Ammon's horn (tissue), 1 donor: ENCODE results near the gene GCC2.
"Not testable (repeated sequence)": the region's sequence is repeated elsewhere in the genome, so short reads cannot be mapped to it uniquely, and the experiment has no call there.

Experiments
- DNase-seq: peaks from one replicate; pipeline ENCODE4 v3.0.0-alpha.2; 2016; ENCODE audit warnings: low spot score

The GCC2 gene, protein sequence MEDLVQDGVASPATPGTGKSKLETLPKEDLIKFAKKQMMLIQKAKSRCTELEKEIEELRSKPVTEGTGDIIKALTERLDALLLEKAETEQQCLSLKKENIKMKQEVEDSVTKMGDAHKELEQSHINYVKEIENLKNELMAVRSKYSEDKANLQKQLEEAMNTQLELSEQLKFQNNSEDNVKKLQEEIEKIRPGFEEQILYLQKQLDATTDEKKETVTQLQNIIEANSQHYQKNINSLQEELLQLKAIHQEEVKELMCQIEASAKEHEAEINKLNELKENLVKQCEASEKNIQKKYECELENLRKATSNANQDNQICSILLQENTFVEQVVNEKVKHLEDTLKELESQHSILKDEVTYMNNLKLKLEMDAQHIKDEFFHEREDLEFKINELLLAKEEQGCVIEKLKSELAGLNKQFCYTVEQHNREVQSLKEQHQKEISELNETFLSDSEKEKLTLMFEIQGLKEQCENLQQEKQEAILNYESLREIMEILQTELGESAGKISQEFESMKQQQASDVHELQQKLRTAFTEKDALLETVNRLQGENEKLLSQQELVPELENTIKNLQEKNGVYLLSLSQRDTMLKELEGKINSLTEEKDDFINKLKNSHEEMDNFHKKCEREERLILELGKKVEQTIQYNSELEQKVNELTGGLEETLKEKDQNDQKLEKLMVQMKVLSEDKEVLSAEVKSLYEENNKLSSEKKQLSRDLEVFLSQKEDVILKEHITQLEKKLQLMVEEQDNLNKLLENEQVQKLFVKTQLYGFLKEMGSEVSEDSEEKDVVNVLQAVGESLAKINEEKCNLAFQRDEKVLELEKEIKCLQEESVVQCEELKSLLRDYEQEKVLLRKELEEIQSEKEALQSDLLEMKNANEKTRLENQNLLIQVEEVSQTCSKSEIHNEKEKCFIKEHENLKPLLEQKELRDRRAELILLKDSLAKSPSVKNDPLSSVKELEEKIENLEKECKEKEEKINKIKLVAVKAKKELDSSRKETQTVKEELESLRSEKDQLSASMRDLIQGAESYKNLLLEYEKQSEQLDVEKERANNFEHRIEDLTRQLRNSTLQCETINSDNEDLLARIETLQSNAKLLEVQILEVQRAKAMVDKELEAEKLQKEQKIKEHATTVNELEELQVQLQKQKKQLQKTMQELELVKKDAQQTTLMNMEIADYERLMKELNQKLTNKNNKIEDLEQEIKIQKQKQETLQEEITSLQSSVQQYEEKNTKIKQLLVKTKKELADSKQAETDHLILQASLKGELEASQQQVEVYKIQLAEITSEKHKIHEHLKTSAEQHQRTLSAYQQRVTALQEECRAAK (N-terminal part only)

DNA sequence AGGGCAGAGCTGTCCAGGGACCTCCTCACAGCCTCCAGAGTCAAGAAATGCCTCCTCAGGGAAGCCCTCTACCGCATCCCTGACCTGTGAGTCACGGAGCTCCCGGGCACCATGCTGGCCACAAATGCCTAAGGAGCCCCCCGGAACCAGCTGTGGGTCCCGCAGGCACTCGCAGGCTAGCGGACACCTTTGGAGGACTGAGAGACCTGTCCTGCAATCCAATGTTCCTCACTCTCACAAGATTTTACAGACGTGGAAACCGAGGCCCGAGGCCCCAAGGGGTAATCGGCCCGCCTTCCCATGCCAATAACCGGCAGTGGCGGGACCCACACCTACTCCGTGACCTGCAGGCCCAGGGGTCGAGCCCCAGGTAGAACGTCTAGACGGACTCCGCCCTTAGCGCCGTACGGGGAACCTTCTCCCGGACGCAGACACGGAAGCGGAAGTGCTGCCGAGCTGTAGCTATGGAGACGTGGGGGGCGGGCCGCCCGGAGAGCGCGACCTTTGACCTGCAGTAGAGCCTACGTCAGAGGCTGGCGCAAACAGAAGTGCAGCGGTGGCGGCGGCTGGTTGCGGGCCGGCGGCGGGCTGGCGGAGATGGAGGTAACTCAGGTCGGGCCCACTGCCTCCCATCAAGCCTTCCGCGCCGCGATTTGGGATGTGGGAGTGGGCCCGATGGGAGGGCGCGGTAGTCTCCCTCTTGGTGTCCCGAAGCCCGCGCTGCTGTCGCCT lies at the start of gene GCC2:
GCC2 (plus strand) TSS at position 529 of the 732 bp plus-strand sequence; CDS start at position 598, 69 bp downstream.
- peak; percentile 97 for DNase-seq

DNA sequence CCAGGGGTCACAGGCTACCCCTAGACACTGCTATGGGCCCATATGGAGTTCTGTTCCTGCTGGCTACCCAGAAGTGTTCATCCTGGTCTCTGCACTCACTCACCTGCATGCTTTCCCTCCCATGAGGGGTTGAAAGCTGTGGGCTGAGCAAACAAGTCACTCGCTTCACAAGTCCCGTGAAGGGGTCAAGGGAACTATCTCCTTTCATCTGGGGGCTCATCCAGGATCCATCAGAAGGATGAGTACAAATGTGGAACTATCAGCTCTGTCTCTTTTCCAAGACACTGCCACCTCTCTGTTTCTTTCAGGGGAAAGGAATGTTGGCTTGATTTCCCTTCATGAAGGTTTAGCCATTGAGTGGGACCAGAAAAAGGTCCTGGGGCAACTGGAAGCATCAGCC lies 49.5 kb upstream of the GCC2 start:
- DNase-seq, result no peak

DNA sequence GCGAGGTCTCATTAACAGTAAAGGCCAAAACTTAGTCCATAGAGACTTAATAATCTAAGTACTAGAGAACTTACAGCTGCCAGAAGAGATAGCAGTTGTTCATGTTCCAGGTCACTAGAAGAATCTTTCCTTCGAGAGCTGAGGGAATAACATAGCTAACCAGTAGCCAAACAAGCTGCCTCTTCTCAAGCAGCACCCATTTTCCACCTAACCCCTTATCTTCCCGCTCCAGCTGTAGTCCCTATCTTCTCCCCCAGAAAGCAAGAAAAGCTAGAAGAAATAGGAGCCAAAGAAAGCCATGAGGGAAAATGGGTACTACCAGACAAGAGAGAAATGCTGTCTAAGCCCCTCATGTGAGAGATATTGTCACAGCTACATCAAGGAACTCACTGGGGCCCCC lies 47.2 kb upstream of the GCC2 start:
- no peak for DNase-seq

DNA sequence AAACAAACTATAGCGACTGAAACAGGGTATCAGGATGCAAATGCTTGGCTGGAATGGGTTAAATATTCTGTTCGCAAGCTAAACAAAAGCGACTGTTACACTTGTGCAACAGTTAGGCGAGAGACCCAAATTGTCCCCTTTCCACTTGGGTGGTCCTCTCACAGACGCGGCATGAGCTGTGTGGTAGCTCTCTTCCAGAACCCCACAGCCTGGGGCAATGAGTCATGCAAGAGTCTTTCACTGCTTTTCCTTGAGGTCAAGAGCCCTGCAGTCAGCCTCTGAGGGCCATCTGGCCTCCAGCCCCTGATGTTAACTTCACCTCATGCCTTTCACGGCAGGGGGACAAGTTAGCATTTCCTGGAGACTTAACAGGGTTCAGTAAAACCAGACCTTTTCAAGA lies 45.5 kb upstream of the GCC2 start:
- DNase-seq, result no peak

DNA sequence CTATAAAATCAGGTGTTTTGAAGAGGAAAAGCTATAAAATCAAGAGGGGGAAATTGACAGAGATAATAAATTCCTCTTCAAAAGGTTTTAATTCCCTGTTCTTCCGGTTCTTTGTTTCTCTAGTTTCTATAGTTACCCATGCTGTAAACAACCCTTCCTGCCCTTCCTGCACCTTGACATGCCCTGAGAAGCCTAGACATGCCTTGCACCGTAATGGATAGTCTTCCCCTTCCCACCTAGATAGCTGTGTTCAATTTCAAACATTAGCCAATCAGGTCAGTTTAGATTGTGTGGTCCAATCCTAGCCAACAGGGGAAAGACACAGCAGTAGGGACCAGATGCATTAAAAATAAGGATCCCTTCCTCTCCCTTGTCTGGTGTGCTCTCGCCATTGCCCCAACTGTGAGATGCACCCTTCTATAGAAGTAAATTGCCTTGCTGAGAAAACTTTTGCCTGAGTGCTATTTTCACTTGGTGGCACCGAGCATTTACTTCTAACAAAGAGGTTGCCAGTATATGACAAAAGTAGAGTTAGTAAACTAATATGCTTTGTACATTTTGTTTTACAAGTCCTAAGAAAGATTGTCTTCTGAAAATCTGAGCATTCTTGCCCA lies 44.1 kb upstream of the GCC2 start:
- DNase-seq, result no peak

DNA sequence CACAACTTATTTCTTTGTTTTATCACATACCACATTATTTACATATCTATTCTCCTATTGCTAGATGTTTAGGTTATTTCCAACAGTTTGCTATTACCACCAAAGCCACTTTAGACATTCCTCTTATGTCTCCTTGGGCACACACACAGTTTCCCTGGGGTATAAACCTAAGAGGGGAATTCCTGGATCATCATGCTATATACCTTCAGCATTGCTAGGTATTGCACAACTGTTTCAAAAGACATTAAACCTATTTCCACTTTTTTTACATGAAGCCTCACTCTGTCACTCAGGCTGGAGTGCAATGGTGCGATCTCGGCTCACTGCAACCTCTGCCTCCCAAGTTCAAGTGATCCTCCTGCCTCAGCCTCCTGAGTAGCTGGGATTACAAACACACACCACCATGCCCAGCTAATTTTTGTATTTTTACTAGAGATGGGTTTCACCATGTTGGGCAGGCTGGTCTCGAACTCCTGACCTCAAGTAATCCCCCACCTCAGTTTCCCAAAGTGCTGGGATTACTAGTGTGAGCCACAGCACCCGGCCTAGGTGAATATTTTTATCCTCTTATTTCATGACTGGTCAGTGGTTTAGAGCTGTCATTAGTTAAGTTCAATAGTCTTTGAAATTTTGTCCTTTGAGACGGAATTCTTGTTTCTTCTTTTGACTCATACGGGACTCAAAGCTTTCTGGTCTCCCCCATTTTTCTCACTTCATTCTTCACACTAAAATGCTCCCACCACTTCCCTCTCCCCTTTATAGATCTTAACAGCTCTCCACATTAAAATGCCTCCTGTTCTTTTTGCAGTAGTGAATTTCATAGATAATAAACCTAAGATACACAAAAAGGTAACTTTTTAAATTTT lies 40.9 kb upstream of the GCC2 start:
- DNase-seq, result no peak

DNA sequence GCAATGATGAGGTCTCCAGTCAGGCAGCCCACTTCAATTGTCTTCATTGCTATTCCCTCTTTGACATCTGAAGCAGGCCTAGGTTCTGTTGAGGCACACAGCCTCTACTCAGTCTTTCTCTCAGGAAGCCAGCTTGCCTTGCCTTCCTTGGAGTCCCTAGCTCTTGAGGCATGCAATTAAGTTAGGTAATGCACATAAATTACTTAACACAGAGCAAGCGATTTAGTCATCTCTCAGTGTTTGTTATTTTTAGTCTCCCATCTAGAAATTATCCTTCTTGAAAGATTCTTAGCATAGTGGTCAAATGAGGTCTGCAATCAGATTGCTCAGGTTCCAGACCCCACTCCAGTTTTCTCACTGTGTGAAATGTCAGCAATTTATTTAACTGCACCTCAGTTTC lies 39.2 kb upstream of the GCC2 start:
- no peak for DNase-seq

DNA sequence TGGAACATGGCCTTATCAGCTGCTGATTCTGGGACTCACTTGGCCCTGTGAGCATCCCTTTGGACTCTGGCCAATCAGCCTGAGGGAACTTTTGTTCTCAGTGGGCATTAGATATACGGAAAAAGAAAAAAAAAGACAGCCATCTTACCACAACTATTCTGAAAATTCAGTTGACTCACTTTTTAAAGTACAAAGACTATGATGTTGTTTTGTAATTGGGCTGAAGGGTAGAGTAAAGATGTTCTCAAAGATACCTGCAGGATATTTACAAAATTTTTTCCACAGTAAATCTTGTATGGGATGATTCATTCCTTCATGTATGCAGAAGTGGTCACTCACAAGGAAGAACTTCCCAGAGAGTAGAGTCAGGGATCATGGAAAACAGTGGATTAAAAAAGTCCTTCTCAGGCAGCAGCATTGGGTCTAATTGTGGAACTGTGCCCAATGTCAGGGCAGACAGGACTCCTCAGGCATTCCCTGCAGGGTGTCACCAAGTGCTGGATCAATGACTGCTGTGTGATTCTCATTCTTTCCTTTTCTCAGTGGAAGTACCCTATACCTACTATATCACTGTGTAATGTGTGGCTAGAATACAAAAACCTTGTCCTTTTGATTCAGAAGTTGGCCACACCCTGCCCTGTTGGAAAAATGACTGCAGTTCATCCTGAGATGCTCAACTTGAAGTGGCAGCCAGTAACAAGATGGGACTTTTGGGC lies 35.9 kb upstream of the GCC2 start:
- DNase-seq, result no peak

DNA sequence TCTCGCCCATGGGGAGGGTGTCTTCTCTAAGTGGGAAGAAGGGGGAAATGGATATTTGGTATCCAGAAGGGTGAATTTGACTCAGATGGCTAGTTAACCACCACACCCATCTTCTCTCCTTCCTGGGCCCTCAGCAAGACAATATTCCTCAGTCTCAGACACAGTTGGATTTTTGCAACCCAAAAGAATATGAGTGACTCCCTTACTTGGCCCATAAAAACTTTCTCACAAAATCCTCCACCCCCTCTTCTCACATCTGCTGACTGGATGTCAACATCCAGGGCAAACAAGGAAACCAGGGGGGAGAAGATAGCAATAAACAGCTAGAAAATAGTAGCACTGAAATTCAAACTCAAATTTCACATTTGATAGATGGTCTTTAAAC lies 35.3 kb upstream of the GCC2 start:
- no peak for DNase-seq

DNA sequence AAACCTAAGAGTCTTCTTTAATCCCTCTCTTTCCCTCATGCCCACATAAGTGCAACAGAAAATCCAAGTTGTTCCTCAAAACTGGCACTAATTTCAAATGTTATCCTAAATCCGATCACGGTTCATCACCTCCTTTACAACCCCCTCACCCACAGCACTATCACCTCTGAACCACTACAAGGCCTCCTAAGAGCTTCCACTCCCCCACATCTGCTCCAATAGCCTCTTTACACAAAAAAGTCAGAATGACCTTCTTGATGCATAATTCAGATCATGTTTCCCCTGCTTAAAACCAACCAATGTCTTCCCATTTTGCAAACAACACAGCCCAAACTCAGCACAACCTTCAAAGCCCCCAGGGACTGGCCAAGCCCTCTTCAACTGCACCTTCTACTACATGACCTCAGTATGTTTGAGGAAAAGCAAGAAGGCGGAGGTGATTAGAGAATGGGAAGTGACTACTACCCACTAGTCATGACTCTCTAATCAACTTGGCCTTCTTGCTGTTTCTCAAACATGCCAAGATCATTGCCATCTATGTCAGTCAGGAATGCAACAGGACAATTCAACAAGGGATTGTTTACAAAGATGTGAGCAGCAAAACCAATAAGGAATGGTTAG lies 34.6 kb upstream of the GCC2 start:
- no peak for DNase-seq

DNA sequence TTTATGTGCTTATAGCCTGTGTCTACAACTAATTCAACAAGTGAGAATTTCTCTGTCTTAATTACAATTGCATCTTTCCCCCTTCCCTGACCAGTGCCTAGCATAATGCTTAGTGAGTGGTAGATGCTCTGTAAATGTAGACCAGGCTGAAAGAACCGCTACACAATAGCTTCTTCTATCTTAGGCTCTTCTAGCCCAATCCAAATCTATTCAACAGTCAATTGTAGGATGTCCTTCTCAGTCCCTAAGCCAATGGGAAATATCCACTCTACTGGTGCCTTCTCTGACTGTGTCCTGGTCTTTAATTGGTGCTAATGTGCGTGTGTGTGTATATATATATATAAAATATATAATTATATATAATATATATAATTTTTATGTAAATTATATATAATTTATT lies 34.1 kb upstream of the GCC2 start:
- DNase-seq, result no peak

DNA sequence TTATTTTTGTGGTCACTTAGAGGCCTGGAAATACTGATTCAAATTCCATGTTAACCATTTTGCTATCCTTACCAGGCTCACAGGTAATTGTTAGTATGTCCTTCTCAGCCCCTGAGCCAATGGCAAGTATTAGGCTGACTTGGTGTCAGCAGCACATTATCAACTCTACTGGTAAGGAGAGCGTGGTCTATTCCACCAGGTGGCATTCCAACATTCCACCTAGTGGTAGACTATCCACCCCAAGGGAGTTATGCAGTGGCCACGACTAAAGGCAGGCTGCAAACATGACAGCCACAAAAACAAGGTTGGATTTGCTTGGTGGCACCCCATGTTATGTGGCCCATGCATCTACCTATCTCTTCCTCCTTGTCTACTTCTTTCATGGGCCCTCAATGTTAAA lies 31.8 kb upstream of the GCC2 start:
- DNase-seq, result no peak

DNA sequence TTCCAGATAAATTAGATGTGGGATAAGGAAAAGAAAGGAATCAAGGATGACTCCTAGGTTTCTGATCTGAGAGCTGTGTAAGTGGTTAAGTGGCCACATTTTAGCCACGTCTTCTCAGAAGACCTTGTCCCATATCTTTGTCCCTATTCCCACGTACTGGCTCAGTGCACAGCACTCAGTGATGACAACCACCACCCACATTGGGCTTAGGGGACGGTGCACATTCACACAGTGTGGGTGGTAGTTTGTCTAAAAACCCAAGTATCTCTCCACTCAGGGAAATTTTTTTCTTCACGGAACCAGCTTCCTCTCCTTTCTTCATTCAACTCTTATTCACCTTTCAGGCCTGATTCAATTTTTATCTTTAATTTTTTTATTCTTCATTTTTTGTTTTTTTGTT lies 30.6 kb upstream of the GCC2 start:
- DNase-seq, result no peak

DNA sequence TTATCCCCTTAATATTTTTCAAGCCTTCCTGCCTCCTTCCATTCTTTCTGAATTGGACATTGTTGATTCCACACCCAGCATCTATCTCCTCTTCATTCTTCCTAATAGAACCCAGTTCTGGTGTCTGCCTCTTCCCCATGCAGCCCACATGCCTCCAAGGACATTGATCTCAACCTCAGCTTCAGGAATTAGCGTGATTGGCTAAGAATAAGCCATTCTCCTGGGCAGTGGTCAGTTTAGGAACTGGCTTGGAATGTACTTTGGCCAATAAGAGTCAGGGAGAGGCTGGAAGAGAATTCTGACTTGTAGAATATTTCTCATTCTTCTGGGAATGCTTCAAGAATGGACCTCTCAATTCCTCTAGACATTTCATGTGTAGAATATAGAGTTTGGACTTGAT lies 25.9 kb upstream of the GCC2 start:
- no peak for DNase-seq

DNA sequence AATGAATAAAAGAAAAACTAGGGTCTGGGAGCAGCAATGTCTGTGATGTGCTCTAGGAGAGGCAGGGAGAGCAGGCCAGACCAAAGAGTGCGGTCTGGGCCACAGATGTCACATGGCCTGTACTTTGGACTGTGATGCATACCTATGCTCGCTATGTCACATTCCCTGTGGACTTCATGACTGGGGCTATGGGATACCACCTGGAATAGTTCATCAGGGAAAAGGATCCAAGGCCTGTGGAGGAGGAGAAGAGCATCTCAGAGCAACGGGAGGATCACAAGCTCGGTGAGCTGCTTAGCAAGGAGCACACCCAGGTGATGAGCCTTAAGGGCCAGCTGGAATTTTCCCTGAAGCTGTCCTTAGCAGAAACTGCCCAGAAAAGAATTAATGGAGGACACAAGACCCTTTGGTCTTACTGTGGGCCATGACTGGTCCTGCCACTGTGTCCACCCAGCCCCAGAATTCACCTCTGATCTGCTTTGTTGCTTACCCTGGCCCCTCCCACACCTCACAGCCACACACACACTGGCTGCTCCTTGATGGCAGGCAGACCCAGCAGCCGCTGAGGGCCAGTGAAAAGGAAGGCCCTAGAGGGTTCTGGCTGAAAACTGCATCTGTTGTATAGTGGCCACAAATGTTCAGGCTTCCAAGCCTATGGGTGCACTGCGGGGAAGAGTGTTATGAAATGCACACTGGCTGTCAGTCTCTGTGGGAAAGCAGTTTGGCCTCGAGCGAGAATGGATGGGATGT lies 25.3 kb upstream of the GCC2 start:
- no peak for DNase-seq

DNA sequence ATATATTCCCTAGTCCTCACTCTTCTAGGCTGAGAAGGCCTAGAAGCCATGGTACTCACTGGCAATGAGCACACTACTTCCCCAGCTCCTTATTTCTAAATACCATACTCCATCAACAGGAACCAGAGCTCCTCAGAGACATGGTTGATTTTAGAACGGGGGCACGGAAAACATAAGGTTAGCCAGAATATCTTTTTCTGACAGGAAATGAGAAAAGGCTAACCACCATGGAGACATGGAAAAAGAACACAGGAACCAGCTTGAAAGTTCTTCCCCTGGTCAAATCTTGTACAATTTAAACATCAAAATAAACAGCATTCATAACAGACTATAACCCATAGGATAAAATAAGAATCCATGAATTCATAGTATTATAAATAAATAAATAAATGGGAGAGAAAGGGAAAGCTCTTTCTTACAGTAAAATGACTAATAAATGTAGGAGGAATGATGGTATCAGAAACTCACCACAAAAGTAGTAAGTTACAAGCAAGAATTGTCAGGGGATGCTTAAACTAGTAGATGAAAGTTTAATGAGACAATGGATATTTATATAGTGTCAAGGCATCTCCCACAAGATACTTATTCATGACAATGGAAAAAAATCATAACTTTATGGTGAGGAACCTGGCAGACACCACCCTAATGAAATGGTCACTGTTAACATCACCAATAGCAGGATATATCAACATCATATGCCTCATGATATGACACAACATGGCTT lies 20.6 kb upstream of the GCC2 start:
- no peak for DNase-seq

DNA sequence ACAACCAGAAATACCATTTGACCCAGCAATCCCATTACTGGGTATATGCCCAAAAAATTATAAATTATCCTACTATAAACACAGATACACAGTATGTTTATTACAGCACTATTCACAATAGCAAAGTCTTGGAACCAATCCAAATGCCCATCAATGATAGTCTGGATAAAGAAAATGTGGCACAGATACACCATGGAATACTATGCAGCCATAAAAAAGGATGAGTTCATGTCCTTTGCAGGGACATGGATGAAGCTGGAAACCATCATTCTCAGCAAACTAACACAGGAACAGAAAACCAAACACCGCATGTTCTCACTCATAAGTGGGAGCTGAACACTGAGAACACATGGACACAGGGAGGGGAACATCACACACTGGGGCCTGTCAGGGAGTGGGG lies 13.4 kb upstream of the GCC2 start:
- DNase-seq, result not testable (repeated sequence)

DNA sequence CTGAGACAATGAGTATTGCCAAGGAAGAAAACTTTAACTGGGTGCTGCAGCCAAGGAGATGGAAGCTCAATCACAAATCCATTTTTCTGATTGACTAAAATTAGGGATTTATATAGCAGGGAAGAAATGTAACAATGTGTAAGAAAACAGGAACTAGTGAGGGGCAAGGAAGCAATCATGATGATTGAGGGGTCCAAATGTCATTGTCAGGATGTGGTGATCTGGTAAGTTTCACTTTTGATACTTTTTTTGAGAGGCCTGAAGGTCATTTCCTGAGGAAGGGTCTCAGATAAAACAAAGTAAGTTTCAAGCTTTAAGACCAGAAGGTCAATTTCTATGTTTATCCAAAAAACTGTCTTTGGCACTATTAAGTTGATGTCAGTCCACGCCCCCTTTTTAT lies 12.0 kb upstream of the GCC2 start:
- no peak for DNase-seq
